ENCODE data around the gene SMG7.

- no peak for TF ChIP-seq CTCF (conservative IDR thresholded peaks at IDR 0.05; ENCODE audit: low read length)
- TF ChIP-seq EZH2phosphoT487 (IDR thresholded peaks at IDR 0.05; ENCODE audit: borderline replicate concordance, low read depth, low read length), result no peak
Observed at GRCh38 chr1:183522104-183522503, 49.8 kb downstream of the SMG7 start.
